SK-N-SH treated with all-trans-retinoic acid at 6 μM for 48 hours (cell line): ENCODE data around the gene APEH.

Source experiments
- ATAC-seq: fragments of 200-7000 bp; cut with Tn5 transposase; 3 replicates; pipeline ENCODE4 v1.9.1; 2020; ENCODE audit warnings: mild to moderate bottlenecking, moderate library complexity
- ARNTL ChIP-seq: fragments of 450-650 bp; formaldehyde crosslinking; IDR thresholded peaks from 2 replicates; pipeline ENCODE4 v1.5.0; 2020; ENCODE audit warnings: low read depth, mild to moderate bottlenecking, moderate library complexity, borderline replicate concordance
- CSDC2 ChIP-seq: fragments of 250-450 bp; sonication (Bioruptor Pico); IDR thresholded peaks from 2 replicates; pipeline ENCODE4 v1.5.0; 2020; ENCODE audit warnings: mild to moderate bottlenecking, moderate library complexity
- ESRRG ChIP-seq: fragments of 250-450 bp; sonication (Bioruptor Pico); IDR thresholded peaks from 2 replicates; pipeline ENCODE4 v1.6.1; 2021; ENCODE audit warnings: mild to moderate bottlenecking
- GLIS3 ChIP-seq: fragments of 250-450 bp; sonication (Bioruptor Pico); IDR thresholded peaks from 2 replicates; pipeline ENCODE4 v1.5.0; 2020; ENCODE audit warnings: mild to moderate bottlenecking, moderate library complexity
- OSR1 ChIP-seq: fragments of 250-450 bp; sonication (Bioruptor Pico); IDR thresholded peaks from 2 replicates; pipeline ENCODE4 v1.8.0; 2022; ENCODE audit warnings: moderate library complexity, mild to moderate bottlenecking, inconsistent platforms
- PATZ1 ChIP-seq: fragments of 250-450 bp; sonication (Bioruptor Pico); IDR thresholded peaks from 2 replicates; pipeline ENCODE4 v1.8.0; 2020; ENCODE audit warnings: mild to moderate bottlenecking, moderate library complexity, borderline replicate concordance
- PPARA ChIP-seq: fragments of 250-450 bp; sonication (Bioruptor Pico); IDR thresholded peaks from 2 replicates; pipeline ENCODE4 v1.5.0; 2020; ENCODE audit warnings: mild to moderate bottlenecking, borderline replicate concordance
- RARB ChIP-seq: fragments of 250-450 bp; sonication (Bioruptor Pico); IDR thresholded peaks from 2 replicates; pipeline ENCODE4 v1.8.0; 2021; ENCODE audit warnings: mild to moderate bottlenecking, moderate library complexity
- SNAI2 ChIP-seq: fragments of 250-450 bp; sonication (Bioruptor Pico); IDR thresholded peaks from 2 replicates; pipeline ENCODE4 v1.5.0; 2020; ENCODE audit warnings: mild to moderate bottlenecking, moderate library complexity
- TCF4 ChIP-seq: fragments of 250-450 bp; sonication (Bioruptor Pico); IDR thresholded peaks from 2 replicates; pipeline ENCODE4 v1.8.0; 2021; ENCODE audit warnings: mild to moderate bottlenecking, moderate library complexity, borderline replicate concordance
- TOX ChIP-seq: fragments of 250-450 bp; sonication (Bioruptor Pico); IDR thresholded peaks from 2 replicates; pipeline ENCODE4 v1.8.0; 2021; ENCODE audit warnings: mild to moderate bottlenecking, moderate library complexity, borderline replicate concordance
- ZC3H10 ChIP-seq: fragments of 250-450 bp; sonication (Bioruptor Pico); IDR thresholded peaks from 2 replicates; pipeline ENCODE4 v1.5.1; 2021; ENCODE audit warnings: mild to moderate bottlenecking, moderate library complexity
- ZFP3 ChIP-seq: fragments of 250-450 bp; sonication (Bioruptor Pico); IDR thresholded peaks from 2 replicates; pipeline ENCODE4 v1.5.0; 2020; ENCODE audit warnings: mild to moderate bottlenecking, moderate library complexity
- ZFP30 ChIP-seq: fragments of 450-650 bp; formaldehyde crosslinking; IDR thresholded peaks from 2 replicates; pipeline ENCODE4 v1.5.0; 2022; ENCODE audit warnings: mild to moderate bottlenecking, moderate library complexity
- ZNF565 ChIP-seq: fragments of 450-650 bp; formaldehyde crosslinking; conservative IDR thresholded peaks from 2 replicates; pipeline ENCODE4 v1.5.0; 2020; ENCODE audit warnings: low read depth, mild to moderate bottlenecking, moderate library complexity
- ZNF70 ChIP-seq: fragments of 450-650 bp; formaldehyde crosslinking; IDR thresholded peaks from 2 replicates; pipeline ENCODE4 v1.5.0; 2020; ENCODE audit warnings: mild to moderate bottlenecking, moderate library complexity
- ZNF8 ChIP-seq: fragments of 450-650 bp; formaldehyde crosslinking; IDR thresholded peaks from 2 replicates; pipeline ENCODE4 v1.5.0; 2020; ENCODE audit warnings: mild to moderate bottlenecking, moderate library complexity
- TF ChIP-seq, protein P1 (sequence below): fragments of 250-450 bp; sonication (Bioruptor Pico); IDR thresholded peaks from 2 replicates; pipeline ENCODE4 v1.5.1; 2020; ENCODE audit warnings: low read depth, mild to moderate bottlenecking, moderate library complexity
- TF ChIP-seq, protein P2 (sequence below): fragments of 250-450 bp; sonication (Bioruptor Pico); IDR thresholded peaks from 2 replicates; pipeline ENCODE4 v1.8.0; 2021; ENCODE audit warnings: low read depth, mild to moderate bottlenecking, moderate library complexity, borderline replicate concordance
- TF ChIP-seq, protein P3 (sequence below): fragments of 250-450 bp; sonication (Bioruptor Pico); IDR thresholded peaks from 2 replicates; pipeline ENCODE4 v1.5.1; 2021; ENCODE audit warnings: mild to moderate bottlenecking, moderate library complexity
- TF ChIP-seq, protein P4 (sequence below): fragments of 250-450 bp; sonication (Bioruptor Pico); IDR thresholded peaks from 2 replicates; pipeline ENCODE4 v1.5.0; 2020; ENCODE audit warnings: mild to moderate bottlenecking, moderate library complexity

The APEH gene

DNA sequence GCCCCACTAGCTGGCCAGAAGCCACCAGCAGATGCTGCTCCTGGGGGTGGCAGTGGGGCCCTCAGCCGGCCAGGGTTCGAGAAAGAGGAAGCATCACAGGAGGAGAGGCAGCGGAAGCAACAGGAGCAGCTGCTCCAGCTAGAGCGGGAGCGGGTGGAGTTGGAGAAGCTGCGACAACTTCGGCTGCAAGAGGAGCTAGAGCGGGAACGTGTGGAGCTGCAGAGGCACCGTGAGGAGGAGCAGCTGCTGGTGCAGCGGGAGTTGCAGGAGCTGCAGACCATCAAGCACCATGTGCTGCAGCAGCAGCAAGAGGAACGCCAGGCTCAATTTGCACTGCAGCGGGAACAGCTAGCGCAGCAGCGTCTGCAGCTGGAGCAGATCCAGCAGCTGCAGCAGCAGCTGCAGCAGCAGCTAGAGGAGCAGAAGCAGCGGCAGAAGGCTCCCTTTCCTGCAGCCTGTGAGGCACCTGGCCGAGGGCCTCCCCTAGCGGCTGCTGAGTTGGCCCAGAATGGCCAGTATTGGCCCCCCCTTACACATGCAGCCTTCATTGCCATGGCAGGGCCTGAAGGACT is 17.5 kb upstream of the APEH start:
- ATAC-seq: no peak
- TF ChIP-seq ZFP30 (CRISPR knock-in tag) (no peak), OSR1 (CRISPR knock-in tag) (no peak), GLIS3 (CRISPR knock-in tag) (no peak), CSDC2 (CRISPR knock-in tag) (no peak), ZFP3 (CRISPR knock-in tag) (no peak), ZNF8 (no peak), ZC3H10 (CRISPR knock-in tag) (no peak), ESRRG (CRISPR knock-in tag) (no peak), SNAI2 (no peak), PPARA (CRISPR knock-in tag) (no peak), RARB (CRISPR knock-in tag) (no peak), ARNTL (CRISPR knock-in tag) (no peak), TOX (CRISPR knock-in tag) (no peak)
- TF ChIP-seq, protein P1, sequence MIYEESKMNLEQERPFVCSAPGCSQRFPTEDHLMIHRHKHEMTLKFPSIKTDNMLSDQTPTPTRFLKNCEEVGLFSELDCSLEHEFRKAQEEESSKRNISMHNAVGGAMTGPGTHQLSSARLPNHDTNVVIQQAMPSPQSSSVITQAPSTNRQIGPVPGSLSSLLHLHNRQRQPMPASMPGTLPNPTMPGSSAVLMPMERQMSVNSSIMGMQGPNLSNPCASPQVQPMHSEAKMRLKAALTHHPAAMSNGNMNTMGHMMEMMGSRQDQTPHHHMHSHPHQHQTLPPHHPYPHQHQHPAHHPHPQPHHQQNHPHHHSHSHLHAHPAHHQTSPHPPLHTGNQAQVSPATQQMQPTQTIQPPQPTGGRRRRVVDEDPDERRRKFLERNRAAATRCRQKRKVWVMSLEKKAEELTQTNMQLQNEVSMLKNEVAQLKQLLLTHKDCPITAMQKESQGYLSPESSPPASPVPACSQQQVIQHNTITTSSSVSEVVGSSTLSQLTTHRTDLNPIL (CRISPR knock-in tag): no peak
- TF ChIP-seq, protein P2, sequence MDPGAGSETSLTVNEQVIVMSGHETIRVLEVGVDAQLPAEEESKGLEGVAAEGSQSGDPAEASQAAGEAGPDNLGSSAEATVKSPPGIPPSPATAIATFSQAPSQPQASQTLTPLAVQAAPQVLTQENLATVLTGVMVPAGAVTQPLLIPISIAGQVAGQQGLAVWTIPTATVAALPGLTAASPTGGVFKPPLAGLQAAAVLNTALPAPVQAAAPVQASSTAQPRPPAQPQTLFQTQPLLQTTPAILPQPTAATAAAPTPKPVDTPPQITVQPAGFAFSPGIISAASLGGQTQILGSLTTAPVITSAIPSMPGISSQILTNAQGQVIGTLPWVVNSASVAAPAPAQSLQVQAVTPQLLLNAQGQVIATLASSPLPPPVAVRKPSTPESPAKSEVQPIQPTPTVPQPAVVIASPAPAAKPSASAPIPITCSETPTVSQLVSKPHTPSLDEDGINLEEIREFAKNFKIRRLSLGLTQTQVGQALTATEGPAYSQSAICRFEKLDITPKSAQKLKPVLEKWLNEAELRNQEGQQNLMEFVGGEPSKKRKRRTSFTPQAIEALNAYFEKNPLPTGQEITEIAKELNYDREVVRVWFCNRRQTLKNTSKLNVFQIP (CRISPR knock-in tag): no peak
- TF ChIP-seq, protein P3, sequence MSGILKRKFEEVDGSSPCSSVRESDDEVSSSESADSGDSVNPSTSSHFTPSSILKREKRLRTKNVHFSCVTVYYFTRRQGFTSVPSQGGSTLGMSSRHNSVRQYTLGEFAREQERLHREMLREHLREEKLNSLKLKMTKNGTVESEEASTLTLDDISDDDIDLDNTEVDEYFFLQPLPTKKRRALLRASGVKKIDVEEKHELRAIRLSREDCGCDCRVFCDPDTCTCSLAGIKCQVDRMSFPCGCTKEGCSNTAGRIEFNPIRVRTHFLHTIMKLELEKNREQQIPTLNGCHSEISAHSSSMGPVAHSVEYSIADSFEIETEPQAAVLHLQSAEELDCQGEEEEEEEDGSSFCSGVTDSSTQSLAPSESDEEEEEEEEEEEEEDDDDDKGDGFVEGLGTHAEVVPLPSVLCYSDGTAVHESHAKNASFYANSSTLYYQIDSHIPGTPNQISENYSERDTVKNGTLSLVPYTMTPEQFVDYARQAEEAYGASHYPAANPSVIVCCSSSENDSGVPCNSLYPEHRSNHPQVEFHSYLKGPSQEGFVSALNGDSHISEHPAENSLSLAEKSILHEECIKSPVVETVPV (CRISPR knock-in tag): no peak
- TF ChIP-seq, protein P4, sequence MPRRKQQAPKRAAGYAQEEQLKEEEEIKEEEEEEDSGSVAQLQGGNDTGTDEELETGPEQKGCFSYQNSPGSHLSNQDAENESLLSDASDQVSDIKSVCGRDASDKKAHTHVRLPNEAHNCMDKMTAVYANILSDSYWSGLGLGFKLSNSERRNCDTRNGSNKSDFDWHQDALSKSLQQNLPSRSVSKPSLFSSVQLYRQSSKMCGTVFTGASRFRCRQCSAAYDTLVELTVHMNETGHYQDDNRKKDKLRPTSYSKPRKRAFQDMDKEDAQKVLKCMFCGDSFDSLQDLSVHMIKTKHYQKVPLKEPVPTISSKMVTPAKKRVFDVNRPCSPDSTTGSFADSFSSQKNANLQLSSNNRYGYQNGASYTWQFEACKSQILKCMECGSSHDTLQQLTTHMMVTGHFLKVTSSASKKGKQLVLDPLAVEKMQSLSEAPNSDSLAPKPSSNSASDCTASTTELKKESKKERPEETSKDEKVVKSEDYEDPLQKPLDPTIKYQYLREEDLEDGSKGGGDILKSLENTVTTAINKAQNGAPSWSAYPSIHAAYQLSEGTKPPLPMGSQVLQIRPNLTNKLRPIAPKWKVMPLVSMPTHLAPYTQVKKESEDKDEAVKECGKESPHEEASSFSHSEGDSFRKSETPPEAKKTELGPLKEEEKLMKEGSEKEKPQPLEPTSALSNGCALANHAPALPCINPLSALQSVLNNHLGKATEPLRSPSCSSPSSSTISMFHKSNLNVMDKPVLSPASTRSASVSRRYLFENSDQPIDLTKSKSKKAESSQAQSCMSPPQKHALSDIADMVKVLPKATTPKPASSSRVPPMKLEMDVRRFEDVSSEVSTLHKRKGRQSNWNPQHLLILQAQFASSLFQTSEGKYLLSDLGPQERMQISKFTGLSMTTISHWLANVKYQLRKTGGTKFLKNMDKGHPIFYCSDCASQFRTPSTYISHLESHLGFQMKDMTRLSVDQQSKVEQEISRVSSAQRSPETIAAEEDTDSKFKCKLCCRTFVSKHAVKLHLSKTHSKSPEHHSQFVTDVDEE: no peak

DNA sequence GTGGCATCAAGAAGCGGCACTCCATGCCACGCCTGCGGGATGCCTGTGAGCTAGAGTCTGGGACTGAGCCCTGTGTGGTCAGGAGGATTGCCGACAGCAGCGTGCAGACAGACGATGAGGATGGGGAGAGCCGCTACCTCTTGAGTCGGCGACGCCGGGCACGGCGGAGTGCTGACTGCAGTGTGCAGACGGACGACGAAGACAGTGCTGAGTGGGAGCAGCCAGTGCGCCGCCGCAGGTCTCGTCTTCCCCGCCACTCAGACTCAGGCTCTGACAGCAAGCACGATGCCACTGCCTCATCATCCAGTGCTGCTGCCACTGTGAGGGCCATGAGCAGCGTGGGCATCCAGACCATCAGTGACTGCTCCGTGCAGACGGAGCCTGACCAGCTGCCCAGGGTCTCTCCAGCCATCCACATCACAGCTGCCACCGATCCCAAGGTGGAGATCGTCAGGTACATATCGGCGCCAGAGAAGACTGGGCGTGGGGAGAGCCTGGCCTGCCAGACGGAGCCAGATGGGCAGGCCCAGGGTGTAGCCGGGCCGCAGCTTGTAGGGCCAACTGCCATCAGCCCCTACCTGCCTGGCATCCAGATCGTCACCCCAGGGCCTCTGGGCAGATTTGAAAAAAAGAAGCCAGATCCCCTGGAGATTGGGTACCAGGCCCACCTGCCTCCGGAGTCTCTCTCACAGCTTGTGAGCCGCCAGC is 16.8 kb upstream of the APEH start:
- ATAC-seq: no peak
- TF ChIP-seq ZNF70 (CRISPR knock-in tag): no peak
- no peak for TF ChIP-seq PPARA (CRISPR knock-in tag)
- no peak for TF ChIP-seq ESRRG (CRISPR knock-in tag)
- no peak for TF ChIP-seq GLIS3 (CRISPR knock-in tag)
- TF ChIP-seq, protein P1 (CRISPR knock-in tag): no peak
- TF ChIP-seq ZNF565: no peak
- TF ChIP-seq TOX (CRISPR knock-in tag): no peak
- no peak for TF ChIP-seq ZC3H10 (CRISPR knock-in tag)
- TF ChIP-seq SNAI2: no peak
- no peak for TF ChIP-seq CSDC2 (CRISPR knock-in tag)
- TF ChIP-seq ZFP3 (CRISPR knock-in tag): no peak
- TF ChIP-seq, protein P4: no peak
- no peak for TF ChIP-seq ZFP30 (CRISPR knock-in tag)
- TF ChIP-seq TCF4: no peak
- no peak for TF ChIP-seq PATZ1 (CRISPR knock-in tag)
- no peak for TF ChIP-seq ARNTL (CRISPR knock-in tag)
- no peak for TF ChIP-seq OSR1 (CRISPR knock-in tag)
